HG02588 (cell line): ENCODE measurements around the gene SLC22A2.
"Not testable (repeated sequence)": the region's sequence is repeated elsewhere in the genome, so short reads cannot be mapped to it uniquely, and the experiment has no call there.

Experiments
- ATAC-seq: cut with Tn5 transposase; IDR thresholded peaks from one replicate; pipeline ENCODE4 v1.9.1; 2021; ENCODE audit warnings: mild to moderate bottlenecking, moderate library complexity; ENCODE audit not compliant: unreplicated experiment

Gene SLC22A2

GRCh38 chr6:160258346-160259142, at the start of gene SLC22A2:
Gene SLC22A2, minus strand, starts transcription at chr6:160258821. Its CDS starts 64 bp downstream, at chr6:160258757.
- no peak for ATAC-seq

GRCh38 chr6:160305926-160306713, 47.5 kb upstream of the SLC22A2 start:
- no peak for ATAC-seq

GRCh38 chr6:160303806-160304205, 45.2 kb upstream of the SLC22A2 start:
- no peak for ATAC-seq

GRCh38 chr6:160302431-160303082, 43.9 kb upstream of the SLC22A2 start:
- ATAC-seq = not testable (repeated sequence)

- no peak for ATAC-seq
These were observed 42.7 kb upstream of the SLC22A2 start for GRCh38 chr6:160301339-160301738.

GRCh38 chr6:160300076-160300695, 41.6 kb upstream of the SLC22A2 start:
- ATAC-seq = no peak

GRCh38 chr6:160299559-160299958, 40.9 kb upstream of the SLC22A2 start:
- no peak for ATAC-seq

- no peak for ATAC-seq
These were observed 39.5 kb upstream of the SLC22A2 start for GRCh38 chr6:160298121-160298520.

GRCh38 chr6:160297310-160297709, 38.7 kb upstream of the SLC22A2 start:
- no peak for ATAC-seq

- no peak for ATAC-seq
These were observed 35.2 kb upstream of the SLC22A2 start for GRCh38 chr6:160293844-160294243.

- no peak for ATAC-seq
These were observed 27.0 kb upstream of the SLC22A2 start for GRCh38 chr6:160285541-160286105.

GRCh38 chr6:160284575-160284974, 26.0 kb upstream of the SLC22A2 start:
- no peak for ATAC-seq

- no peak for ATAC-seq
These were observed 23.8 kb upstream of the SLC22A2 start for GRCh38 chr6:160282444-160282843.

GRCh38 chr6:160279850-160280249, 21.2 kb upstream of the SLC22A2 start:
- no peak for ATAC-seq

GRCh38 chr6:160278786-160279310, 20.2 kb upstream of the SLC22A2 start:
- no peak for ATAC-seq

GRCh38 chr6:160278311-160278710, 19.7 kb upstream of the SLC22A2 start:
- ATAC-seq = no peak

- ATAC-seq = no peak
These were observed 18.9 kb upstream of the SLC22A2 start for GRCh38 chr6:160277546-160277945.

- ATAC-seq = no peak
These were observed 18.5 kb upstream of the SLC22A2 start for GRCh38 chr6:160277144-160277543.

GRCh38 chr6:160276126-160276525, 17.5 kb upstream of the SLC22A2 start:
- ATAC-seq = no peak

- no peak for ATAC-seq
These were observed 16.9 kb upstream of the SLC22A2 start for GRCh38 chr6:160275511-160276003.
